Stimulated activated effector memory CD8-positive, alpha-beta T cell treated with anti-CD3 and anti-CD28 coated beads, Interleukin-12 subunit alpha, Interleukin-12 subunit beta, amount 100 ng/mL, for 72 hours (primary cell): ENCODE results near the gene GRAMD1A.
"Not testable (repeated sequence)": the region's sequence is repeated elsewhere in the genome, so short reads cannot be mapped to it uniquely, and the experiment has no call there.

ENCODE experiments used
- ATAC-seq: fragments of 150-1000 bp; cut with Tn5 transposase; 2 replicates; pipeline ENCODE4 v1.10.0; 2021
- DNase-seq, 2 donors: peaks; one replicate each; pipeline ENCODE4 v3.0.0; 2021 to 2022; ENCODE audit warnings: low spot score in 2 of 2
- H3K27ac Mint-ChIP-seq: one replicate; pipeline ENCODE4 v1.8.0; 2022; ENCODE audit warnings: mild to moderate bottlenecking, mixed read lengths
- H3K36me3 Mint-ChIP-seq: one replicate; pipeline ENCODE4 v1.8.0; 2022; ENCODE audit warnings: mild to moderate bottlenecking, mixed read lengths
- H3K4me1 Mint-ChIP-seq: one replicate; pipeline ENCODE4 v1.8.0; 2022; ENCODE audit warnings: mixed read lengths
- H3K4me3 Mint-ChIP-seq: one replicate; pipeline ENCODE4 v1.8.0; 2022; ENCODE audit warnings: mild to moderate bottlenecking, mixed read lengths
- H3K9me3 Mint-ChIP-seq: one replicate; pipeline ENCODE4 v1.8.0; 2022; ENCODE audit warnings: mixed read lengths

The GRAMD1A gene

DNA sequence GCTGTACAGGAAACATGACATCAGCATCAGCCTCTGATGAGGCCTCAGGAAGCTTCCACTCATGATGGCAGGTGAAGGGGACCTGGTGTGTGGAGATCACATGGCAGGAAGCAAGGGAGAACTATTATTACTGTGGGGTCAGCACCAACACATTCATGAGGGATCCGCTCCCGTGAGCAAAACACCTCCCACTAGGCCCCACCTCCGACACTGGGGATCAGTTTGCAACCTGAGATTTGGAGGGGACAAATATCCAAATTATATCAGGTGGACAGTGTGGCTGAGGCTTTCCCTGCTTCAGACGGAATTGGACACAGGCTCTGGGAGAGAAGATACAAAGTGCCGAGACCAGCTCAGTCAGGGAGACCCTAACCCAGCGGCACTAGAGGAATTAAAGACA lies 30.4 kb upstream of the GRAMD1A start:
- Mint-ChIP-seq H3K9me3 (no peaks in the 10 kb centered on the region), H3K27ac (no peak overlapping the region), H3K4me3 (no peak overlapping the region), H3K4me1 (peaks cover 21% of the 10 kb centered on the region), H3K36me3 (no peaks in the 10 kb centered on the region)
- DNase-seq (no peak), ATAC-seq (no peak)

DNA sequence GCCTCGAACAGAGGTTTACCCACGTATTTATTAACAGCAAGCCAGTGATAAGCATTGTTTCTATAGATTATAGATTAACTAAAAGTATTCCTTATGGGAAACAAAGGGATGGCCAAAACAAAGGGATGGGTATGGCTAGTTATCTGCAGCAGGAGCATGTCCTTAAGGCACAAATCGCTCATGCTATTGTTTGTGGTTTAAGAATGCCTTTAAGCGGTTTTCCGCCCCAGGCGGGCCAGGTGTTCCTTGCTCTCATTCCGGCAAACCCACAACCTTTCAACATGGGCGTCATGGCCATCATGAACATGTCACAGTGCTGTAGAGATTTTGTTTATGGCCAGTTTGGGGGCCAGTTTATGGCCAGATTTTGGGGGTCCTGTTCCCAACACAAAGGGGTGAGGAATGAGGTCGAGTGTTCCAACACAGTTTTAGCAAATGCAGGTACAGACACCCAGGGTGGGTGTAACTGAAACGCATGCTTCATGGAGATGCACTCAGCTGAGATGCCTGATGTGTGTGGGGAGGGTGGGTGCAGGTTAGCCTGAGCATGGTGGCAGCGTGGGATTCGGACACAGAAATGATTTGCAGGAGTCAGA lies 29.8 kb upstream of the GRAMD1A start:
- not testable (repeated sequence) for H3K4me3 Mint-ChIP-seq
- peaks cover 25% of the 10 kb centered on the region for H3K4me1 Mint-ChIP-seq

DNA sequence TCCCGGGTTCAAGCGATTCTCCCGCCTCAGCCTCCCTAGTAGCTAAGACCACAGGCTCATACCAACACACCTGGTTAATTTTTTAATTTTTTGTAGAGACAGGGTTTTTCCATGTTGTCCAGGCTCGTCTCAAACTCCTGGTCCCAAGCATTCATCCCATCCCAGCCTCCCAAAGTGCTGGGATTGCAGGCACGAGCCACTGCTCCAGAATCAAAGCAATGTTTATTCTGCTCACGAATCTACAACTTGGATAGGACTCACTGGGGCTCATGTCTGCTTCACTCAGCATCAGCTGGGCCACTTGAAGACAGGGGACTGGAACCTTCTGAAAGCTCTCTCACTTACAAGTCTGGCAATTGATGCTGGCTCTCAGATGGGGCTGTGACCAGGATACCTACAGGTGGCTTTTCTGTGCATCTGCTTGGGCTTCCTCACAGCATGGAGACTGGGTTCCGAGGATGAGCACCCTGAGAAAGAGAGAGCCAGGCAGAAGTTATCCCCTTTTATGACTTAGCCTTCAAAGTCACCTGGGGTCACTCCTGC lies 27.9 kb upstream of the GRAMD1A start:
- Mint-ChIP-seq H3K36me3 (no peaks in the 10 kb centered on the region), H3K4me1 (peaks cover 31% of the 10 kb centered on the region), H3K9me3 (no peaks in the 10 kb centered on the region), H3K27ac (no peak overlapping the region), H3K4me3 (no peak overlapping the region)
- DNase-seq (no peak), ATAC-seq (no peak)

More for the DNA sequence above, 29.8 kb upstream of the GRAMD1A start:
- H3K9me3 Mint-ChIP-seq, H3K27ac Mint-ChIP-seq, DNase-seq, H3K36me3 Mint-ChIP-seq, ATAC-seq: not testable (repeated sequence)

DNA sequence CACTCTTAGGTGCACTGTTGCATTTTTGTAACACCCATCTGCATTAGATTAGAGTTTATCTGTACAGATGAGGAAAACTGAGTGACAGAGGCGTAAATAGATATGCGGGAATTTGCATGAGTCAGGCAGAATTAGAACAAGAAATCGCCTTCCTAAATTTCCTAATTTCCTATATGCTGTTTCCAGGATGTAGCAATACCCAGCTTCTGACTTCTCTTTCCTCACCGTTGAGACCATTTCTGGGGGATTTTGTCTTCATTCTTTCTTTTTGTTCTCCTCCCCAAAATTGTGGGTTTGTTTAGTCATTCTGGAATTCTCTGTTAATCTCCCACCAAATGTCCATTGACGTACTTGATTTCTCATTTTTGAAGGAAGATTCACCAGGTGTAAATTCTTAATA lies 25.5 kb upstream of the GRAMD1A start:
- Mint-ChIP-seq H3K4me3 (no peak overlapping the region), H3K36me3 (no peaks in the 10 kb centered on the region), H3K27ac (no peak overlapping the region), H3K4me1 (peaks cover 31% of the 10 kb centered on the region), H3K9me3 (no peaks in the 10 kb centered on the region)
- no peak for ATAC-seq
- no peak for DNase-seq

DNA sequence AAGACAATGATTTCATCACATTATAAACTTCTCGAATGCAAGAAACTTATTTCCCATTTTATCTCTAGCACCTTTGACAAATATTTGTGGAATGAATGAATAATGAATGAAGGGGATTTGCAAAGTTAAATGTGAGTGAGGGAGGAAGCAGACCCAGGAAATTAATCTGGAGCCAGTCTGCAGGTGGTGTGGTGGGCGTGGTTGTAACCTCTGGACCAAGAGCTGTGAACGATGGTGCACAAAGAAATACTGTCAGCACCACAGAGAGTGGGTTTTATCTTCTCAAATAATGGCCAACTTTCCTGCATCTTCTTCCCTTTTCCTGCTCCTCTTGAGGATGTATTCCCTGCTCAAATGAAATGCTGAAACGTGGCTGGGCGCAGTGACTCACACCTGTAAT lies 25.1 kb upstream of the GRAMD1A start:
- no peak for DNase-seq
- H3K27ac Mint-ChIP-seq: no peak overlapping the region
- no peak overlapping the region for H3K4me3 Mint-ChIP-seq
- peaks cover 31% of the 10 kb centered on the region for H3K4me1 Mint-ChIP-seq
- no peaks in the 10 kb centered on the region for H3K36me3 Mint-ChIP-seq
- ATAC-seq: no peak
- H3K9me3 Mint-ChIP-seq: no peaks in the 10 kb centered on the region

DNA sequence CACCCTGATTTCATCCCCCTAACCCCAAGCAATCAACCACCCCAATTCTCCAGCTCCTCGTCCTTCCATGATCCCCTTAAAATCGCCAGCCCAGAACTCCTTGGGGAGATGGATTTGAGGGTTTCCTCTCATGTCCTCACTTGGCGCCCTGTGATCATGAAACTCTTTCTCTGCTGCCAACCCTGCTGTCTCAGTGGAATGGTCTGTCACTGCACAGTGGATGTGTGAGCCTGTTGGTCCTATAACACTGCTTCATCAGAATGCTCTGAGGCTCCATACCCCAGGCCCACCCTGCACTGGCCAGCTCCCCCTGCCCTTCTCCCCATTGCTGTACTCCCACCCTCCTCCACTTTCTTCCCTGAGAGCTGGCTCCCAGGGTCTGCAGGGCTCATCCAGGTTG lies 23.5 kb upstream of the GRAMD1A start:
- Mint-ChIP-seq H3K4me3 (no peak overlapping the region), H3K36me3 (no peaks in the 10 kb centered on the region), H3K4me1 (peaks cover 31% of the 10 kb centered on the region), H3K27ac (no peak overlapping the region), H3K9me3 (no peaks in the 10 kb centered on the region)
- ATAC-seq: no peak
- DNase-seq: no peak

DNA sequence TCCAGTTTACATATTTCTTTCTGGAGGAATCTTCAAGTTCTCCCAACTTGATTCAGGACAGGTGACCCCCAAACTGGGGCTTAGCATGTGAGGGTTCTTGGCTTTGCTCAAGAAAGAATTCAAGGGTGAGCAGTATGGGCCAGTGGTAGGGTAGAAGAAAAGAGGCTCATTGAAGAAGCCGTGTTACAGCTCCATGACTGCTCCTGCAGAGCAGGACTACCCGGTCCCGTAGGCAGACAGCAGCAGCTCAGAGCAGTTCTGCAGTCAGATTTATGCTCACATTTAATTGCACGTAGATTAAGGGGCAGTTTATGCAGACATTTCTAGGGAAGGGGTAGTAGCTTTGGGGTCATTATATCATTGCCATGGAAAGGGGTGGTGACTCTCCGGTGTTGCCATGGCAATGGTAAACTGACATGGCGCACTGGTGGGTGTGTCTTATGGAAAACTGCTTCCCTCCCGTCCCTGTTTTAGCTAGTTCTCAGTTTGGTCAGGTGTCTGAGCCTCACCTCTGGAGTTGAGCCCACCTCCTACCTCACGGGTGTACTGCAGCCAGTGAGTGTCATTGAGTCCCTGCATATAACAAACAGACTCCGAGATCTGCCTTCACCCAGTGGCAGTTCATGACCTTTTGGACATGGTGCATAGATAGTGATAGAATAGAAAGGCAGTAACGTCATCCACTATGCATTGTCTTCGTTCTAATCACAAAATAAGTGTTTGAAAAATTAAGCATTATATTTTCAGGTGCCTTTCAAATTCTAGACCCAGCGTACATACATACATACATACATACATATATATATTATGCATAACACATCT lies 20.1 kb upstream of the GRAMD1A start:
- no peak for ATAC-seq
- no peak overlapping the region for H3K4me3 Mint-ChIP-seq
- H3K4me1 Mint-ChIP-seq: peaks cover 8% of the 10 kb centered on the region
- no peak overlapping the region for H3K27ac Mint-ChIP-seq
- DNase-seq: no peak
- H3K9me3 Mint-ChIP-seq: no peaks in the 10 kb centered on the region
- no peaks in the 10 kb centered on the region for H3K36me3 Mint-ChIP-seq

DNA sequence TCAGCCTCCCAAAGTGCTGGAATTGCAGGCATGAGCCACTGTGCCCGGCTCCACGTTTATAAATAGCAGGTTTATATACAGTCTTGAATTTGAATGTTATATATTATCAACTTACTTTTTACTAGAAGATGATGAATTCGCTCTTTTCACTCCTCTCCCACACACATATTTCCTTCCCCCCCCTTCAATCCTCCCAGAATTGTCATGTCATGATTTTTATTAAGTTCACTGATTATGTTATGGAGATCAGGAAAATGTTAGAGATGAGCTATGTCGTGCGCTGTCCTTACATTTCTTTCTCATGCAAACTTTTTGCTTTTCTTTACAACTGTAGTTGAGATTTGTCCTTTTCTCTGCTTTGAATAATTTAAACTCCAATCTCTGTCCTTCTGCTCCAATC lies 17.8 kb upstream of the GRAMD1A start:
- no peak for ATAC-seq
- no peaks in the 10 kb centered on the region for H3K9me3 Mint-ChIP-seq
- no peak overlapping the region for H3K27ac Mint-ChIP-seq
- H3K4me1 Mint-ChIP-seq: peaks cover 12% of the 10 kb centered on the region
- DNase-seq: no peak
- H3K36me3 Mint-ChIP-seq: no peaks in the 10 kb centered on the region
- H3K4me3 Mint-ChIP-seq: no peak overlapping the region

DNA sequence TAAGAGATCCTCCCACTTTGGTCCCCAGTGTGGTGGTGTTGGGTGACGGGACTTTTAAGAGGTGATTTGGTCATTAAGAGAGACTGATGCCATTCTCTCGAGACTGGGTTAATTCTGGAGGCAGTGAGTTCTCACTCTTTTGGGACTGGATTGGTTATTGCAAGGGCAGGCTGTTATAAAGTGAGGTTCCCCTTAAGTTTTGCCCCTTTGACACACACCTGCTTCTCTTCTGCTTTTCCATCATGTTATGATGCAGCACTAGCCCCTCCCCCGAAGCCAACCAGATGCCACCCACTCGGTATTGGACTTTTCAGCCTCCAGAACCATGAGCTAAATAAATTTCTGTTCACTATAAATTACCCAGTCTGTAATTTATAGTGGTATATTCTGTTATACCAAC lies 16.3 kb upstream of the GRAMD1A start:
- ATAC-seq (no peak), DNase-seq (no peak)
- no peaks in the 10 kb centered on the region for H3K36me3 Mint-ChIP-seq
- no peaks in the 10 kb centered on the region for H3K9me3 Mint-ChIP-seq
- H3K4me1 Mint-ChIP-seq: peaks cover 18% of the 10 kb centered on the region
- H3K4me3 Mint-ChIP-seq: no peak overlapping the region
- H3K27ac Mint-ChIP-seq: no peak overlapping the region

DNA sequence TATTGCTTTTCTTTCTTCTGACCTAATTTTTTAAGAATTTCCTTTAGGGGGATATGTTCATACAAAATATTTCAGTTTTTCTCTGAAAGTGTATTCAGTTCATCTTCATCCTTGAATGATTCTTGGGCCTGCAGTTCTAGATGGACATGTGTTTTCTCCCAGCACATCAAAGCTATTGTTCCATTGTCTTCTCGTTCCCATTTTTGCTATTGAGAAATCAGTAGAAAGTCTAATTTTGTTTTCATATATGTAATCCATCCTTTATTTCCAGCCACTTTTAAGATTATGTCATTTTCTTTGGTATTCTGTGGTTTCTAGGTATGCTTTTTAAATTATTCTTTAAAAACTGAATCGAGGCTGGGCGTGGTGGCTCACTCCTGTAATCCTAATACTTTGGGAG lies 15.8 kb upstream of the GRAMD1A start:
- DNase-seq (no peak), ATAC-seq (no peak)
- Mint-ChIP-seq H3K36me3 (no peaks in the 10 kb centered on the region), H3K4me3 (no peak overlapping the region), H3K9me3 (no peaks in the 10 kb centered on the region), H3K27ac (no peak overlapping the region), H3K4me1 (peaks cover 23% of the 10 kb centered on the region)

DNA sequence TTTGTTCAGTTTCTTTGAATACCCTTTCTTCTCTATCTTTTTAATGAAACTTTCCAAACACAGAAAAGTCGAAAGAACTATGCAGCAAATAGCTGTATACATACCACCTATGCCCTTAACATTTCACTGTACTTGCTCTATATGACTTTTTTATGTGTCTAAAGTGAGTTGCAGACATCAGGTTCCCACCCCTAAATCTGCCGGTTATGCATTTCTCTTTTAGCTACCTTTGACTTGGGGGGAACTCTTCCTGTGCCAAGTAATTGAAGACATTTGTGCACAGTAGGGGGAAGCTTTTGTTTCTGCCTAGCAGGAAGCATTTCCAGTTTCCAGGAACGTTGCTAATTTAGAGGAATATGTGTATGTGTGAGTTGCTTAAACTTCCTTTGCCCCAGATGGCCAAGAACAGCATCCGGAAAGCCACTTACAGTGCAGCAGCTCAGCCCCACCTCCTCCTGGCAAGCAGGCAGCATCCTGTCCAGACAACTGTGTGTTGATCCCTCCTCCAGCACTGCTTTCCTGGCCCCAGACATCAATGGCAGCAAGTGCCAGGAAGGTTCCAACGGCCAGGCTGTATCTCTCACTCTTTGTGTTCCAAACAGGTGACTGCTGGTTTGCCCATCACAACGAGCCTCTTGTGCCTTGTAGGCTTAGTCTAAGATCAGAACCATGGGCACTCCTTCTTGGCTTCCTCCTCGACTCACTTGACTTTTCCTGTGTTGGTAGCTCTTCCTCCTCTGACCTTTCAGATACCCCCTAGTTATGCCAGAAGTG lies 14.7 kb upstream of the GRAMD1A start:
- Mint-ChIP-seq H3K9me3 (no peaks in the 10 kb centered on the region), H3K4me1 (peaks cover 29% of the 10 kb centered on the region), H3K4me3 (peak overlapping the region; percentile 65), H3K27ac (peak overlapping the region; percentile 74), H3K36me3 (peaks cover 1% of the 10 kb centered on the region)
- ATAC-seq (peak; percentile 72), DNase-seq (no peak)

DNA sequence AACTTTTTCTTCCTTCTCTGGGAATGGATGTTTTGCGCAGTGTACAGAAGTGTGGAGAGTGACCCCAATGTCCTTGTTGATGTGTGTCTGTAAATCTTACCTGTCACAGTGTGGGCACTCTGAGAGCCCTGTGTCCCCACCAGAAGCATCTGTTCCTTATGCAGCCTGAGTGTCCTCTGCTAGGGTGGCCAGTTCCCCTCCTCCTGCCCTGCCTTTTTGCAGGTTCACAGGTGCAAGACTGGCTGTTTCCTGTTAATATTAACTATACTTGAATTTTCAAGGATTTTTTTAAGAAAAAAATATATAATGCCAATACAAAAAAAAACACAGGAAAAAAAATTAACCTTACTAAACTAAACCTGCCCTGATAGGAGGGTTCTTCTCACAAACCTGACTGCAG lies 12.0 kb upstream of the GRAMD1A start:
- no peak overlapping the region for H3K4me3 Mint-ChIP-seq
- no peaks in the 10 kb centered on the region for H3K9me3 Mint-ChIP-seq
- H3K27ac Mint-ChIP-seq: no peak overlapping the region
- DNase-seq (no peak), ATAC-seq (no peak)
- peaks cover 6% of the 10 kb centered on the region for H3K36me3 Mint-ChIP-seq
- H3K4me1 Mint-ChIP-seq: peaks cover 49% of the 10 kb centered on the region

DNA sequence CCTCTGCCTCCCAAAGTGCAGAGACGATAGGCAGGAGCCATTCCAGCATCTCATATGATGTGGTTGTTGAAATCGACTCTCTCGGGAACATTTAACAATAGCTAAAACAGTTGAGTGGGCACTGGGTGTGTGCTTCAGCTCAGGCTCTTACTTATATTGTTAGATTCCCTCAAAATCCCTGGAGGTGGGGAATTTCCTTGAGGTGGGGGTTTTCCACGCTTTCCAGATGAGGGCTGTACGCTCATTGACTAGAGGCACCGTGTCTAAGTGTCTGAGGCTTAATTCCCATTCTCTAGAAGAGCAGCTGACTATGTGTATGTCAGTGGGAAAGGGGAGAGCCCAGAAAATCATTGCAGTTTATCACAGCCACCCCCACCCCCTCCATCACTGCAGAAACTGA lies 10.8 kb upstream of the GRAMD1A start:
- H3K36me3 Mint-ChIP-seq: peaks cover 6% of the 10 kb centered on the region
- DNase-seq: no peak
- H3K9me3 Mint-ChIP-seq: no peaks in the 10 kb centered on the region
- peaks cover 56% of the 10 kb centered on the region for H3K4me1 Mint-ChIP-seq
- peak overlapping the region; percentile 15 for H3K4me3 Mint-ChIP-seq
- no peak for ATAC-seq
- H3K27ac Mint-ChIP-seq: peak overlapping the region; percentile 58

DNA sequence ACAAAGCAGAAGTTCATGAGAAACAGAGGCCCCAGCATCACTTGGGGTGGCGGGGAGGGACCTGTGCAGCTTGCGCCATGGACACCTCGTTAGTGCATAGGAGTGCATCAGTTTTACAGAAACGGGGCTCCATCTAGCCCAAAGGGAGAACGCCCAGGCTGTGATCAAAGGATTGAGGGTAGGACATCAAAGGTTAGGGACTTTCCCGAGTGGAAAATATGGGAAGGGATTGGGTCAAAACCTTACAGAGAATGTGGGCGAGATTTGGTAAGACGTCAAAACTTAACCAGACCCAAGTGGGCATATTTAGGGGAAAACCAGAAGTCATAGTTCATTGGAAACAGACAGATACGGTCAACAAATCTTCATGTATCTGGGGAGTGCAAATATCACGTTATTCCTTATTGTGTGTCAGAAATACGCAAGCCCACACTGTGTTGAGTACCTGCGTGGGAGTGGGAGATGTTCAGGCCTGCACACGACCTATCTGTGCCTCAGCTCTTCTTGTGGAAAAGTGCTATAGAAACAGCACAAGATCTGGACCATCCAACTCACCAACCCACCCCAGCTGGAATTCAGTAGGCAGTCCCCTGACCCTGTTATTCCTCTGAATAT lies 9.4 kb upstream of the GRAMD1A start:
- peak; percentile 74 for ATAC-seq
- Mint-ChIP-seq H3K27ac (peak overlapping the region; percentile 74), H3K4me1 (peaks cover 51% of the 10 kb centered on the region), H3K36me3 (peaks cover 6% of the 10 kb centered on the region), H3K9me3 (no peaks in the 10 kb centered on the region), H3K4me3 (peak overlapping the region; percentile 33)
- no peak for DNase-seq
